PC-3 (cell line): ENCODE results near the gene ATXN10. TPM values are rescaled to one million over a fixed set of nuclear protein-coding genes. Genes with fewer than 3 reads are reported as not detected.

ENCODE experiments used
- ATAC-seq: fragments of 200-7000 bp; cut with Tn5 transposase; 2 replicates; pipeline ENCODE4 v1.9.1; 2020; ENCODE audit warnings: mild to moderate bottlenecking, moderate library complexity
- BruUV-seq: library from RNA; stranded (reverse); fragments of 400-500 nt; replicated peaks from 2 replicates; lab custom pipeline; 2021; lab: Mats Ljungman, UMichigan
- CTCF ChIA-PET: fragments of 300-600 bp; sonication (Branson Sonifier 250); formaldehyde crosslinking; loops from one replicate; lab custom pipeline; 2022; ENCODE audit warnings: antibody characterized with exemption; lab: Charles Lee
- POLR2A ChIA-PET: fragments of 300-600 bp; sonication (Branson Sonifier 250); formaldehyde crosslinking; loops from one replicate; lab custom pipeline; 2022; ENCODE audit warnings: antibody characterized with exemption; ENCODE audit not compliant: unreplicated experiment; lab: Charles Lee
- DNase-seq: peaks from one replicate; pipeline ENCODE4 v3.0.0-alpha.2; 2015
- H2AFZ ChIP-seq: fragments of 300-600 bp; sonication (generic); 2 replicates; pipeline ENCODE4 v1.6.0; 2016; ENCODE audit warnings: antibody characterized with exemption, low read length
- H3F3A ChIP-seq: fragments of 300-600 bp; sonication (generic); one replicate; pipeline ENCODE4 v1.6.0; 2017; ENCODE audit warnings: antibody characterized with exemption, low read length, control low read depth, mild to moderate bottlenecking; ENCODE audit not compliant: unreplicated experiment
- H3K27ac ChIP-seq: fragments of 300-600 bp; sonication (generic); 2 replicates; pipeline ENCODE4 v1.5.1; 2016; ENCODE audit warnings: mild to moderate bottlenecking, low read length
- H3K27me3 ChIP-seq: fragments of 300-600 bp; sonication (generic); 2 replicates; pipeline ENCODE4 v1.6.1; 2016; ENCODE audit warnings: low read length, mixed read lengths
- H3K36me3 ChIP-seq: fragments of 300-600 bp; sonication (generic); 2 replicates; pipeline ENCODE4 v1.6.1; 2016; ENCODE audit warnings: low read depth, mixed run types, low read length, mixed read lengths
- H3K4me1 ChIP-seq: fragments of 300-600 bp; sonication (generic); 2 replicates; pipeline ENCODE4 v1.5.1; 2016; ENCODE audit warnings: low read length; ENCODE audit not compliant: insufficient read depth
- H3K4me2 ChIP-seq: fragments of 300-600 bp; sonication (generic); 2 replicates; pipeline ENCODE4 v1.6.0; 2016; ENCODE audit warnings: low read length
- H3K4me3 ChIP-seq: fragments of 300-600 bp; sonication (generic); 2 replicates; pipeline ENCODE4 v1.5.1; 2016; ENCODE audit warnings: mild to moderate bottlenecking, low read length, mixed read lengths
- H3K79me2 ChIP-seq: fragments of 300-600 bp; sonication (generic); 2 replicates; pipeline ENCODE4 v1.6.1; 2017; ENCODE audit warnings: low read length, mixed read lengths
- H3K9ac ChIP-seq: fragments of 300-600 bp; sonication (generic); 2 replicates; pipeline ENCODE4 v1.6.0; 2016; ENCODE audit warnings: mild to moderate bottlenecking, low read length
- H3K9me2 ChIP-seq: fragments of 300-600 bp; sonication (generic); replicated peaks from 2 replicates; pipeline ENCODE4 v1.6.1; 2016; ENCODE audit warnings: mixed run types, low read length, mixed read lengths
- H3K9me3 ChIP-seq: fragments of 300-600 bp; sonication (generic); 2 replicates; pipeline ENCODE4 v1.6.1; 2016; ENCODE audit warnings: low read length, mixed read lengths
- H4K20me1 ChIP-seq: fragments of 300-600 bp; sonication (generic); 2 replicates; pipeline ENCODE4 v1.6.1; 2016; ENCODE audit warnings: low read length, mixed read lengths
- EZH2 ChIP-seq: fragments of 300-600 bp; sonication (generic); IDR thresholded peaks from one replicate; pipeline ENCODE4 v1.6.1; 2017; ENCODE audit warnings: antibody characterized with exemption, mild to moderate bottlenecking, low read length; ENCODE audit not compliant: unreplicated experiment
- EZH2phosphoT487 ChIP-seq: fragments of 300-600 bp; sonication (generic); IDR thresholded peaks from 2 replicates; pipeline ENCODE4 v1.6.1; 2018; ENCODE audit warnings: mild to moderate bottlenecking, antibody characterized with exemption, low read length, borderline replicate concordance
- intact Hi-C: fragments of 100-400 bp; cut with micrococcal nuclease; formaldehyde crosslinking; loops from 2 replicates; pipeline ENCODE4 v1.9.0; 2023
- total RNA-seq: library from RNA; depleted of rRNA; stranded (reverse); fragments of >200 nt; gene quantifications from 2 replicates; pipeline ENCODE4 v1.2.3, GENCODE V29; 2014
- TF ChIP-seq, protein P1 (sequence below): fragments of 300-600 bp; sonication (generic); conservative IDR thresholded peaks from 2 replicates; pipeline ENCODE4 v1.5.1; 2017; ENCODE audit warnings: antibody characterized with exemption, low read depth, mild to moderate bottlenecking, low read length

ATXN10 gene
- total RNA-seq, 1 experiment from 2014 or later = 40.6 TPM

DNA sequence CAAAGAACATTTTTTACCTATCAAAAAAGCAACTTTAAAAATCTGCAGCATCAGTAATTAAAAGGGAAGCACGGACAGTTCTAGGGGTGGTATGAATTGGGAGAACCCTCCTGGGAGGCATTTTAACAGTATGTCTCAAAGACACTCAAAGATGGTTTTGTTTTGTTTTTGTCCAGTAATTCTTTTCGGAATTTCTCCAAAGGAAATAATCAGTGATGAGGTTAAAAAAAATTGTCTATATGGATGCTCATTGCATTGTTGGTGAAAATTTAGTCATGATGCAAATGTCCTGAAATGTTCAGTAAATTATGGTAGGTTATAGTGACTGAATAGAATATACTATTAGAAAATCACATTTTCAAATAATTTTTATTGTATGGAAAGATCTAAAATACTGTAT lies 115.1 kb downstream of the ATXN10 start:
- H3K4me3 ChIP-seq = no peak overlapping the region
- H3K79me2 ChIP-seq = peaks cover 36% of the 10 kb centered on the region; the same call in 1 of the 2 replicates
- DNase-seq (no peak), ATAC-seq (no peak)
- no peaks in the 10 kb centered on the region for H4K20me1 ChIP-seq
- H3K9ac ChIP-seq = 0 out of 2 replicates have a peak overlapping the region, but pooled peaks have one; percentile 55
- ChIA-PET POLR2A (no interaction called here), CTCF (no interaction called here)
- H3K27ac ChIP-seq = peak overlapping the region; percentile 92
- TF ChIP-seq, protein P1, sequence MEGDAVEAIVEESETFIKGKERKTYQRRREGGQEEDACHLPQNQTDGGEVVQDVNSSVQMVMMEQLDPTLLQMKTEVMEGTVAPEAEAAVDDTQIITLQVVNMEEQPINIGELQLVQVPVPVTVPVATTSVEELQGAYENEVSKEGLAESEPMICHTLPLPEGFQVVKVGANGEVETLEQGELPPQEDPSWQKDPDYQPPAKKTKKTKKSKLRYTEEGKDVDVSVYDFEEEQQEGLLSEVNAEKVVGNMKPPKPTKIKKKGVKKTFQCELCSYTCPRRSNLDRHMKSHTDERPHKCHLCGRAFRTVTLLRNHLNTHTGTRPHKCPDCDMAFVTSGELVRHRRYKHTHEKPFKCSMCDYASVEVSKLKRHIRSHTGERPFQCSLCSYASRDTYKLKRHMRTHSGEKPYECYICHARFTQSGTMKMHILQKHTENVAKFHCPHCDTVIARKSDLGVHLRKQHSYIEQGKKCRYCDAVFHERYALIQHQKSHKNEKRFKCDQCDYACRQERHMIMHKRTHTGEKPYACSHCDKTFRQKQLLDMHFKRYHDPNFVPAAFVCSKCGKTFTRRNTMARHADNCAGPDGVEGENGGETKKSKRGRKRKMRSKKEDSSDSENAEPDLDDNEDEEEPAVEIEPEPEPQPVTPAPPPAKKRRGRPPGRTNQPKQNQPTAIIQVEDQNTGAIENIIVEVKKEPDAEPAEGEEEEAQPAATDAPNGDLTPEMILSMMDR = no peak
- TF ChIP-seq EZH2phosphoT487 (no peak), EZH2 (no peak)
- no peaks in the 10 kb centered on the region for H3K36me3 ChIP-seq
- H2AFZ ChIP-seq = no peak overlapping the region
- H3K9me3 ChIP-seq = no peaks in the 10 kb centered on the region
- H3K4me1 ChIP-seq = peaks cover 49% of the 10 kb centered on the region
- no TSS peak for BruUV-seq
- intact Hi-C loops = no loop called here
- no peaks in the 10 kb centered on the region for H3K27me3 ChIP-seq
- no peaks in the 10 kb centered on the region for H3K9me2 ChIP-seq
- H3F3A ChIP-seq = no peaks in the 10 kb centered on the region
- no peak overlapping the region for H3K4me2 ChIP-seq

DNA sequence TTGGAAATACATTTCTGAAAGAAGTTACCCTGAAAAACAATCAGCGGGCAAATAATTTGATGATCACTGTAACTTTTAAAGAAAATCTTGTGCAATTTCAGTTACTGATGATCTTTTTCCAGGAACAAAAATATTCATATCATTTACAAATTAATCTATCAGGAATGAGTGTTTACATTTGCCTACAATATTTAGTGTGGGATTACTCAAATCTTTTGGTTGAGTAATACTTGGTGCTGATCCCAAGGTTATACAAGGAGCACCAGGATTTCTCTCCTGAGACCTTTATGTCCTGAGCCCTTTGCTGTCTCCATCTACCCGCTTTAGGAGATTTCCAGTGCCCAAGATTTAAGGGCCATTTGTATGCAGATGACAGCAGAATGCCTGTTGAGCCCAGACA lies 116.1 kb downstream of the ATXN10 start:
- ChIA-PET CTCF (no interaction called here), POLR2A (no interaction called here)
- DNase-seq = no peak
- no TSS peak for BruUV-seq
- H3K27ac ChIP-seq = no peak overlapping the region
- H3F3A ChIP-seq = no peaks in the 10 kb centered on the region
- H3K79me2 ChIP-seq = peaks cover 36% of the 10 kb centered on the region; the same call in 1 of the 2 replicates
- H3K9me2 ChIP-seq = no peaks in the 10 kb centered on the region
- H3K9me3 ChIP-seq = no peaks in the 10 kb centered on the region
- intact Hi-C loops = no loop called here
- H4K20me1 ChIP-seq = no peaks in the 10 kb centered on the region
- TF ChIP-seq EZH2phosphoT487 (no peak), EZH2 (no peak)
- TF ChIP-seq, protein P1 = no peak
- no peak overlapping the region for H3K4me3 ChIP-seq
- no peak overlapping the region for H3K4me2 ChIP-seq
- no peak overlapping the region for H2AFZ ChIP-seq
- ATAC-seq = no peak
- H3K4me1 ChIP-seq = peaks cover 39% of the 10 kb centered on the region
- H3K9ac ChIP-seq = no peak overlapping the region
- peaks cover 2% of the 10 kb centered on the region; the same call in 1 of the 2 replicates for H3K36me3 ChIP-seq
- H3K27me3 ChIP-seq = no peaks in the 10 kb centered on the region

DNA sequence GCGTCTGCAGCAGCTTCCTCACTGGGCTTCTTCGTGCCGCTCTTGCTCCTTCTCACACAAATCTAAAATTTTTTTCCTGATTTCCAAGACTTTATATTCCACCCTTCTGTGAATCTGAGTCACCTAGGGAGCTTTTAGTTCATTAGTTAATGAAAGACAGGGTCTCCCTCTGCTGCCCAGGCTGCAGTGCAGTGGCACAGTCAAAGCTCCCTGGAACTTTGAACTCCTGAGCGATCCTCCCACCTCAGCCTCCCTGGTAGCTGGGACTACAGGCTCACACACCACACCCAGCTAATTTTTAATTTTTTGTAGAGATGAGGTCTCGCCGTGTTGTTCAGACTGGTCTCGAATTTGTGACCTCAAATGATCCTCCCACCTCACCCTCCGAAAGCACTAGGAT lies 116.9 kb downstream of the ATXN10 start:
- no peak for TF ChIP-seq EZH2phosphoT487
- TF ChIP-seq EZH2 = no peak
- TF ChIP-seq, protein P1 = no peak
- ChIA-PET CTCF (no interaction called here), POLR2A (no interaction called here)
- Histone ChIP-seq H3K27me3 (no peaks in the 10 kb centered on the region), H3K9me2 (no peaks in the 10 kb centered on the region), H3K36me3 (peaks cover 9% of the 10 kb centered on the region), H3K9ac (no peak overlapping the region), H3K4me1 (peaks cover 32% of the 10 kb centered on the region), H3F3A (no peaks in the 10 kb centered on the region), H2AFZ (no peak overlapping the region), H3K4me2 (no peak overlapping the region), H4K20me1 (no peaks in the 10 kb centered on the region), H3K9me3 (no peaks in the 10 kb centered on the region), H3K4me3 (no peak overlapping the region), H3K79me2 (peaks cover 28% of the 10 kb centered on the region; the same call in 1 of the 2 replicates), H3K27ac (no peak overlapping the region)
- intact Hi-C loops = no loop called here
- BruUV-seq = no TSS peak
- DNase-seq (no peak), ATAC-seq (no peak)
